Panc1 (cell line): ENCODE data around the gene MARCHF9. TPM values are rescaled to one million over a fixed set of nuclear protein-coding genes. Genes with fewer than 3 reads are reported as not detected.

Experiments used
- ATAC-seq: fragments of 200-7000 bp; cut with Tn5 transposase; 2 replicates; pipeline ENCODE4 v1.9.1; 2020; ENCODE audit warnings: mild to moderate bottlenecking, moderate library complexity
- BruUV-seq: library from RNA; stranded (reverse); fragments of 400-500 nt; replicated peaks from 2 replicates; lab custom pipeline; 2021; lab: Mats Ljungman, UMichigan
- CTCF ChIA-PET: fragments of 300-600 bp; sonication (Branson Sonifier 250); formaldehyde crosslinking; loops from one replicate; lab custom pipeline; 2022; ENCODE audit warnings: antibody characterized with exemption; lab: Charles Lee
- POLR2A ChIA-PET: fragments of 300-600 bp; sonication (Branson Sonifier 250); formaldehyde crosslinking; loops from one replicate; lab custom pipeline; 2022; ENCODE audit warnings: antibody characterized with exemption; lab: Charles Lee
- DNase-seq: peaks from one replicate; pipeline ENCODE4 v3.0.0-alpha.2; 2010; ENCODE audit warnings: low read depth, low spot score
- H3K27ac ChIP-seq: 2 replicates; pipeline ENCODE4 v1.5.1; 2011; ENCODE audit warnings: mild to moderate bottlenecking, low read length, inconsistent platforms
- H3K27me3 ChIP-seq: fragments of 200-500 bp; sonication (Bioruptor generic); 2 replicates; pipeline ENCODE4 v1.6.0; 2014; ENCODE audit warnings: low read length, inconsistent platforms; ENCODE audit not compliant: control insufficient read depth, insufficient read depth
- H3K36me3 ChIP-seq: fragments of 200-500 bp; sonication (Bioruptor generic); 2 replicates; pipeline ENCODE4 v1.5.1; 2014; ENCODE audit warnings: inconsistent platforms, mild to moderate bottlenecking, low read length, moderate library complexity; ENCODE audit not compliant: control insufficient read depth, insufficient read depth
- H3K4me1 ChIP-seq: 2 replicates; pipeline ENCODE4 v1.5.1; 2011; ENCODE audit warnings: inconsistent platforms, mild to moderate bottlenecking, low read length, moderate library complexity; ENCODE audit not compliant: control insufficient read depth, insufficient read depth
- H3K4me3 ChIP-seq, 2 experiments: 2 replicates each; pipeline ENCODE4 v1.5.1; 2011 to 2012; ENCODE audit warnings: low read depth in 2 of 2, low read length in 2 of 2, mild to moderate bottlenecking in 2 of 2, inconsistent platforms in 1 of 2, moderate library complexity in 1 of 2
- H3K9me3 ChIP-seq: fragments of 200-500 bp; sonication (Bioruptor generic); 2 replicates; pipeline ENCODE4 v1.5.1; 2014; ENCODE audit warnings: low read depth, mild to moderate bottlenecking, inconsistent platforms, low read length, moderate library complexity; ENCODE audit not compliant: control insufficient read depth, insufficient read depth
- POLR2AphosphoS5 ChIP-seq: IDR thresholded peaks from 2 replicates; pipeline ENCODE4 v1.6.1; 2012; ENCODE audit warnings: mild to moderate bottlenecking, low read depth, low read length, moderate library complexity
- SIN3A ChIP-seq: IDR thresholded peaks from 2 replicates; pipeline ENCODE4 v1.6.1; 2012; ENCODE audit warnings: low read depth, mild to moderate bottlenecking, low read length, moderate library complexity, borderline replicate concordance; ENCODE audit not compliant: insufficient read depth
- TCF7L2 ChIP-seq: IDR thresholded peaks from 2 replicates; pipeline ENCODE4 v1.6.1; 2011; ENCODE audit warnings: mild to moderate bottlenecking, low read depth, low read length, inconsistent platforms
- in situ Hi-C: cut with HindIII; loops from 2 replicates; pipeline ENCODE4 v1.10.0; 2016; ENCODE audit warnings: low sequenced_read_pairs, low pct_unique_long_range_greater_than_20kb
- intact Hi-C: fragments of 100-400 bp; cut with micrococcal nuclease; formaldehyde crosslinking; loops from one replicate; pipeline ENCODE4 v1.10.0; 2022; ENCODE audit not compliant: unreplicated experiment
- total RNA-seq: library from RNA; stranded (reverse); gene quantifications from one replicate; pipeline ENCODE4 v1.2.1, GENCODE V29; 2021; ENCODE audit not compliant: unreplicated experiment
- TF ChIP-seq, protein P1 (sequence below), 2 experiments: IDR thresholded peaks; 2 replicates each; pipeline ENCODE4 v1.6.1; 2011 to 2012; ENCODE audit warnings: low read depth in 2 of 2, control low read depth in 1 of 2, low read length in 1 of 2, mild to moderate bottlenecking in 1 of 2, moderate library complexity in 1 of 2; ENCODE audit not compliant: insufficient read depth in 1 of 2
- TF ChIP-seq, protein P2 (sequence below): fragments of 450-650 bp; IDR thresholded peaks from 2 replicates; pipeline ENCODE4 v1.5.1; 2017; ENCODE audit warnings: mild to moderate bottlenecking

The MARCHF9 gene
- total RNA-seq, 1 experiment from 2014 or later = 2.3 TPM

DNA sequence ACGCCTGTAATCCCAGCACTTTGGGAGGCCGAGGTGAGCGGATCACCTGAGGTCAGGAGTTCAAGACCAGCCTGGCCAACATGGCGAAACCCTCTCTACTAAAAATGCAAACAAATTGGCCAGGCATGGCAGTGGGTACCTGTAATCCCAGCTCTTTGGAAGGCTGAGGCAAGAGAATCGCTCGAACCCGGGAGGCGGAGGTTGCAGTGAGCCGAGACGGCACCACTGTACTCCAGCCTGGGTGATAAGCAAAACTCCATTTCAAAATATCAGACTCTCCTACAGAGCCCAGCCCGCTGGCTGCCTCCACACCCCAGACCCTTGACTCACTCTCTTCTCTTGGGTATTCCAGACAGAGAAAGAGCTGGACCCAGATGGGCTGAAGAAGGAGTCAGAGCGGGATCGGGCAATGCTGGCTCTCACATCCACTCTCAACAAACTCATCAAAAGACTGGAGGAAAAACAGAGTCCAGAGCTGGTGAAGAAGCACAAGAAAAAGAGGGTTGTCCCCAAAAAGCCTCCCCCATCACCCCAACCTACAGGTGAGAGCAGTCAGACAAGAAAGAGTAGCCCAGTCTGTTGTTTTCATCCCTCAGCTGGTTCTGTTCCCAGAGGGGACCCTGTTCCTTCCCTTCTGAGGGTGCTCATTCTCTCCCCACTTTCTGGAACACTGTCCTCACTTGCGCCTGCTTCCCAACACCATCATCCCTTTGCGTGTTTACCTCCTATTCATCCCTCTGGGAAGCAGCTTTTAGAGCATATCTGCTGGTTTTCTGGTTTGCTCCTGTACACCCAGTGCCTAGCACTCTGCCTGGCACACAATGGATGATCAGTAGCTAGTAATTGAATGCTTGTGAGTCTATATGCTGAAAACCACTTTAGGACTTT, 36.0 kb upstream of the MARCHF9 start (continued):
- TF ChIP-seq SIN3A = no peak

- ATAC-seq (no peak), DNase-seq (no peak)
- intact Hi-C loops (no loop called here), in situ Hi-C loops (no loop called here)
- TF ChIP-seq, protein P1, sequence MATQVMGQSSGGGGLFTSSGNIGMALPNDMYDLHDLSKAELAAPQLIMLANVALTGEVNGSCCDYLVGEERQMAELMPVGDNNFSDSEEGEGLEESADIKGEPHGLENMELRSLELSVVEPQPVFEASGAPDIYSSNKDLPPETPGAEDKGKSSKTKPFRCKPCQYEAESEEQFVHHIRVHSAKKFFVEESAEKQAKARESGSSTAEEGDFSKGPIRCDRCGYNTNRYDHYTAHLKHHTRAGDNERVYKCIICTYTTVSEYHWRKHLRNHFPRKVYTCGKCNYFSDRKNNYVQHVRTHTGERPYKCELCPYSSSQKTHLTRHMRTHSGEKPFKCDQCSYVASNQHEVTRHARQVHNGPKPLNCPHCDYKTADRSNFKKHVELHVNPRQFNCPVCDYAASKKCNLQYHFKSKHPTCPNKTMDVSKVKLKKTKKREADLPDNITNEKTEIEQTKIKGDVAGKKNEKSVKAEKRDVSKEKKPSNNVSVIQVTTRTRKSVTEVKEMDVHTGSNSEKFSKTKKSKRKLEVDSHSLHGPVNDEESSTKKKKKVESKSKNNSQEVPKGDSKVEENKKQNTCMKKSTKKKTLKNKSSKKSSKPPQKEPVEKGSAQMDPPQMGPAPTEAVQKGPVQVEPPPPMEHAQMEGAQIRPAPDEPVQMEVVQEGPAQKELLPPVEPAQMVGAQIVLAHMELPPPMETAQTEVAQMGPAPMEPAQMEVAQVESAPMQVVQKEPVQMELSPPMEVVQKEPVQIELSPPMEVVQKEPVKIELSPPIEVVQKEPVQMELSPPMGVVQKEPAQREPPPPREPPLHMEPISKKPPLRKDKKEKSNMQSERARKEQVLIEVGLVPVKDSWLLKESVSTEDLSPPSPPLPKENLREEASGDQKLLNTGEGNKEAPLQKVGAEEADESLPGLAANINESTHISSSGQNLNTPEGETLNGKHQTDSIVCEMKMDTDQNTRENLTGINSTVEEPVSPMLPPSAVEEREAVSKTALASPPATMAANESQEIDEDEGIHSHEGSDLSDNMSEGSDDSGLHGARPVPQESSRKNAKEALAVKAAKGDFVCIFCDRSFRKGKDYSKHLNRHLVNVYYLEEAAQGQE (IDR thresholded peaks at IDR 0.05; ENCODE audit: insufficient read depth in 1 of 2, low read depth in 2 of 2, low read length in 1 of 2) = no peak
- TF ChIP-seq SIN3A (no peak), POLR2AphosphoS5 (no peak), TCF7L2 (no peak)
- TF ChIP-seq, protein P2, sequence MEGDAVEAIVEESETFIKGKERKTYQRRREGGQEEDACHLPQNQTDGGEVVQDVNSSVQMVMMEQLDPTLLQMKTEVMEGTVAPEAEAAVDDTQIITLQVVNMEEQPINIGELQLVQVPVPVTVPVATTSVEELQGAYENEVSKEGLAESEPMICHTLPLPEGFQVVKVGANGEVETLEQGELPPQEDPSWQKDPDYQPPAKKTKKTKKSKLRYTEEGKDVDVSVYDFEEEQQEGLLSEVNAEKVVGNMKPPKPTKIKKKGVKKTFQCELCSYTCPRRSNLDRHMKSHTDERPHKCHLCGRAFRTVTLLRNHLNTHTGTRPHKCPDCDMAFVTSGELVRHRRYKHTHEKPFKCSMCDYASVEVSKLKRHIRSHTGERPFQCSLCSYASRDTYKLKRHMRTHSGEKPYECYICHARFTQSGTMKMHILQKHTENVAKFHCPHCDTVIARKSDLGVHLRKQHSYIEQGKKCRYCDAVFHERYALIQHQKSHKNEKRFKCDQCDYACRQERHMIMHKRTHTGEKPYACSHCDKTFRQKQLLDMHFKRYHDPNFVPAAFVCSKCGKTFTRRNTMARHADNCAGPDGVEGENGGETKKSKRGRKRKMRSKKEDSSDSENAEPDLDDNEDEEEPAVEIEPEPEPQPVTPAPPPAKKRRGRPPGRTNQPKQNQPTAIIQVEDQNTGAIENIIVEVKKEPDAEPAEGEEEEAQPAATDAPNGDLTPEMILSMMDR = no peak
- H3K36me3 ChIP-seq = no peaks in the 10 kb centered on the region; the same call in 1 of the 2 replicates
- POLR2A ChIA-PET = no interaction called here
- CTCF ChIA-PET = interaction anchor here (0.7 kb wide), 1 partner anchor 8 kb away, joined by 3 read pairs; no protein-coding TSS in a partner anchor
- H3K27ac ChIP-seq = no peak overlapping the region
- H3K9me3 ChIP-seq = no peaks in the 10 kb centered on the region
- H3K27me3 ChIP-seq = no peaks in the 10 kb centered on the region
- H3K4me3 ChIP-seq = no peak overlapping the region
- H3K4me1 ChIP-seq = no peaks in the 10 kb centered on the region
- no TSS peak for BruUV-seq
Measured at GRCh38 chr12:57719777-57720605, 34.9 kb upstream of the MARCHF9 start.
